ENCODE measurements around the gene JSRP1.

The JSRP1 gene

GRCh38 chr19:2266183-2266993, 10.2 kb upstream of the JSRP1 start:
- DNase-seq: no peak

- DNase-seq: peak; percentile 49
Observed at GRCh38 chr19:2261438-2262172, 5.4 kb upstream of the JSRP1 start.

- DNase-seq: no peak
Observed at GRCh38 chr19:2260341-2260805, 4.2 kb upstream of the JSRP1 start.

- DNase-seq: no peak
Observed at GRCh38 chr19:2259336-2259735, 3.1 kb upstream of the JSRP1 start.

- DNase-seq: no peak
Observed at GRCh38 chr19:2255112-2255845, 938 bp downstream of the JSRP1 start.

- DNase-seq: no peak
Observed at GRCh38 chr19:2254064-2254872, 1.9 kb downstream of the JSRP1 start.

GRCh38 chr19:2253106-2254063, 2.8 kb downstream of the JSRP1 start:
- no peak for DNase-seq

- no peak for DNase-seq
Observed at GRCh38 chr19:2252797-2253105, 3.5 kb downstream of the JSRP1 start.

- no peak for DNase-seq
Observed at GRCh38 chr19:2252055-2252796, 4.0 kb downstream of the JSRP1 start.

- DNase-seq: no peak
Observed at GRCh38 chr19:2251106-2252054, 4.8 kb downstream of the JSRP1 start.

- DNase-seq: no peak
Observed at GRCh38 chr19:2250766-2251105, 5.5 kb downstream of the JSRP1 start.

GRCh38 chr19:2249880-2250765, 6.1 kb downstream of the JSRP1 start:
- no peak for DNase-seq

- DNase-seq: no peak
Observed at GRCh38 chr19:2249010-2249866, 7.0 kb downstream of the JSRP1 start, which contains the start of gene AMH. AMH (plus strand) TSS chr19:2249323; CDS start chr19:2249333, 10 bp downstream.

- no peak for DNase-seq
Observed at GRCh38 chr19:2248136-2249009, 7.8 kb downstream of the JSRP1 start.

- no peak for DNase-seq
Observed at GRCh38 chr19:2247433-2248101, 8.7 kb downstream of the JSRP1 start.
